A673 (cell line): ENCODE data around the gene HOXC12. TPM values are rescaled to one million over a fixed set of nuclear protein-coding genes. Genes with fewer than 3 reads are reported as not detected.
A peak's percentile ranks its signal among the peaks of the same experiment; 100 is the strongest.

Source experiments
- BruUV-seq: library from RNA; stranded (reverse); fragments of 400-500 nt; replicated peaks from 2 replicates; lab custom pipeline; 2021; lab: Mats Ljungman, UMichigan
- CTCF ChIA-PET: fragments of 300-600 bp; sonication (Branson Sonifier 250); formaldehyde crosslinking; loops from one replicate; lab custom pipeline; 2022; ENCODE audit warnings: antibody characterized with exemption; lab: Charles Lee
- POLR2A ChIA-PET: fragments of 300-600 bp; sonication (Branson Sonifier 250); formaldehyde crosslinking; loops from one replicate; lab custom pipeline; 2022; ENCODE audit warnings: antibody characterized with exemption; ENCODE audit not compliant: low non-redundant PET; lab: Charles Lee
- DNase-seq: peaks from one replicate; pipeline ENCODE4 v3.0.0-alpha.2; 2015; ENCODE audit warnings: low spot score
- H3K27ac ChIP-seq: fragments of 200-600 bp; sonication (generic); 2 replicates; pipeline ENCODE4 v1.5.1; 2016; ENCODE audit warnings: mixed run types, low read depth, mild to moderate bottlenecking, mixed read lengths, antibody characterized with exemption, low read length; ENCODE audit not compliant: poor library complexity, severe bottlenecking
- H3K27me3 ChIP-seq: fragments of 200-600 bp; sonication (generic); replicated peaks from 2 replicates; pipeline ENCODE4 v1.6.1; 2017; ENCODE audit warnings: mixed run types, low read depth, mild to moderate bottlenecking, mixed read lengths, antibody characterized with exemption, low read length; ENCODE audit not compliant: insufficient read depth, poor library complexity
- H3K36me3 ChIP-seq: fragments of 200-600 bp; sonication (generic); 2 replicates; pipeline ENCODE4 v1.6.1; 2016; ENCODE audit warnings: mixed run types, mild to moderate bottlenecking, mixed read lengths, antibody characterized with exemption, low read length; ENCODE audit not compliant: insufficient read depth, poor library complexity, severe bottlenecking
- H3K4me1 ChIP-seq: fragments of 200-600 bp; sonication (generic); 2 replicates; pipeline ENCODE4 v1.6.1; 2017; ENCODE audit warnings: mixed run types, mild to moderate bottlenecking, mixed read lengths, antibody characterized with exemption, low read length; ENCODE audit not compliant: insufficient read depth, poor library complexity, severe bottlenecking
- H3K4me3 ChIP-seq: fragments of 200-600 bp; sonication (generic); 2 replicates; pipeline ENCODE4 v1.5.1; 2016; ENCODE audit warnings: low read depth, mixed run types, mild to moderate bottlenecking, mixed read lengths, low read length; ENCODE audit not compliant: poor library complexity, severe bottlenecking
- H3K9me3 ChIP-seq: fragments of 200-600 bp; sonication (generic); 2 replicates; pipeline ENCODE4 v1.6.1; 2016; ENCODE audit warnings: mixed run types, low read depth, mild to moderate bottlenecking, mixed read lengths, antibody characterized with exemption, low read length; ENCODE audit not compliant: poor library complexity, severe bottlenecking
- EZH2 ChIP-seq: fragments of 200-600 bp; sonication (generic); IDR thresholded peaks from 2 replicates; pipeline ENCODE4 v1.6.1; 2017; ENCODE audit warnings: borderline replicate concordance, low read depth, mild to moderate bottlenecking, mixed read lengths, antibody characterized with exemption, low read length; ENCODE audit not compliant: poor library complexity, severe bottlenecking
- intact Hi-C: fragments of 100-400 bp; cut with micrococcal nuclease; formaldehyde crosslinking; loops from one replicate; pipeline ENCODE4 v1.10.0; 2022; ENCODE audit not compliant: unreplicated experiment
- total RNA-seq: library from RNA; stranded (reverse); gene quantifications from 2 replicates; pipeline ENCODE4 v1.2.3, GENCODE V29; 2021
- TF ChIP-seq, protein P1 (sequence below): fragments of 300-800, 200-600 bp; sonication (generic); conservative IDR thresholded peaks from 2 replicates; pipeline ENCODE4 v1.5.1; 2017; ENCODE audit warnings: low read depth, mild to moderate bottlenecking, antibody characterized with exemption, low read length, moderate library complexity, mixed read lengths

HOXC12 gene
- total RNA-seq, 1 experiment from 2014 or later, result 4.6 TPM

DNA sequence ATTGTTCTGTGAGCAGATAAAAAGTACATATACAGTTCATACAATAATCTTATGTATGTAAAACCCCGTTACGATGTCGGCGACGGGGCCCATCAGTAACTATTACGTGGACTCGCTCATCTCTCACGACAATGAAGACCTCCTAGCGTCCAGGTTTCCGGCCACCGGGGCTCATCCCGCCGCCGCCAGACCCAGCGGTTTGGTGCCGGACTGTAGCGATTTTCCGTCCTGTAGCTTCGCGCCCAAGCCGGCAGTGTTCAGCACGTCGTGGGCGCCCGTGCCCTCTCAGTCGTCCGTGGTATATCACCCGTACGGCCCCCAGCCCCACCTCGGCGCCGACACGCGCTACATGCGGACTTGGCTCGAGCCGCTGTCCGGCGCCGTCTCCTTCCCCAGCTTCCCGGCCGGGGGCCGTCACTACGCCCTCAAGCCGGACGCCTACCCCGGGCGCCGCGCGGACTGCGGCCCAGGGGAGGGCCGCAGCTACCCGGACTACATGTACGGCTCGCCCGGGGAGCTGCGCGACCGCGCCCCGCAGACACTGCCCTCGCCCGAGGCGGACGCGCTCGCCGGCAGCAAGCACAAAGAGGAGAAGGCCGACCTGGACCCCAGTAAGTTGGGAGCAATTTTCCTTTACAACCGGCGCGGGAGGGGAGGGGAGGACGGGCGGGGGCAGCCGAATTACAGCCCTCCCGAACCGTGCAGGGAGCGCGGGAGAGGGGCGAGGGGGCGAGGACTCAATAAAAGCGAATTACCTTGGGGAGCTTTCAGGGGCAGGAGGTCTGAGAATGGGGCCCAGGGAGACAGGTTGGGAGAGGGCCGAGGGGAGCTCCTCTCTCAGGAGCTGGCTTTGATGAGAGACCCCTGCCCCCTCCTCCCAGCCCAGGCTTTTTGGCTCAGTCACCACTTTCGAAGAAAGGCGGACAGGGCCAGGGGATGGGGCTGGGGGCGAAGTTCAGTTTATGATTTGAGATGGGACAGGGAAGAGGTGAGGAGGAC is 45.7 kb downstream of the HOXC12 start, which contains the start of gene HOXC9:
Gene HOXC9 (plus strand): TSS at position 46 of the 999 bp plus-strand sequence. CDS start 28 bp downstream, at position 74.
- BruUV-seq, result no TSS peak
- POLR2A ChIA-PET, result interaction anchor here (0.5 to 1.1 kb wide), 2 partner anchors 12 to 26 kb away, joined by 3 to 5 read pairs; no protein-coding TSS in a partner anchor
- DNase-seq, result no peak
- TF ChIP-seq, protein P1, sequence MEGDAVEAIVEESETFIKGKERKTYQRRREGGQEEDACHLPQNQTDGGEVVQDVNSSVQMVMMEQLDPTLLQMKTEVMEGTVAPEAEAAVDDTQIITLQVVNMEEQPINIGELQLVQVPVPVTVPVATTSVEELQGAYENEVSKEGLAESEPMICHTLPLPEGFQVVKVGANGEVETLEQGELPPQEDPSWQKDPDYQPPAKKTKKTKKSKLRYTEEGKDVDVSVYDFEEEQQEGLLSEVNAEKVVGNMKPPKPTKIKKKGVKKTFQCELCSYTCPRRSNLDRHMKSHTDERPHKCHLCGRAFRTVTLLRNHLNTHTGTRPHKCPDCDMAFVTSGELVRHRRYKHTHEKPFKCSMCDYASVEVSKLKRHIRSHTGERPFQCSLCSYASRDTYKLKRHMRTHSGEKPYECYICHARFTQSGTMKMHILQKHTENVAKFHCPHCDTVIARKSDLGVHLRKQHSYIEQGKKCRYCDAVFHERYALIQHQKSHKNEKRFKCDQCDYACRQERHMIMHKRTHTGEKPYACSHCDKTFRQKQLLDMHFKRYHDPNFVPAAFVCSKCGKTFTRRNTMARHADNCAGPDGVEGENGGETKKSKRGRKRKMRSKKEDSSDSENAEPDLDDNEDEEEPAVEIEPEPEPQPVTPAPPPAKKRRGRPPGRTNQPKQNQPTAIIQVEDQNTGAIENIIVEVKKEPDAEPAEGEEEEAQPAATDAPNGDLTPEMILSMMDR, result no peak
- no peak for TF ChIP-seq EZH2
- H3K36me3 ChIP-seq, result peaks cover 9% of the 10 kb centered on the region
- no peaks in the 10 kb centered on the region for H3K9me3 ChIP-seq
- H3K27ac ChIP-seq, result peak within 1 kb of the TSS; percentile 98
- CTCF ChIA-PET, result interaction anchor here (0.5 to 0.9 kb wide), 3 partner anchors 8 to 210 kb away, joined by 3 to 13 read pairs (median 6); partner anchors contain the start of genes HOXC10 and HOXC8
- peak within 1 kb of the TSS; percentile 70 for H3K4me3 ChIP-seq
- H3K27me3 ChIP-seq, result no peaks in the 10 kb centered on the region
- peaks cover 63% of the 10 kb centered on the region for H3K4me1 ChIP-seq
- intact Hi-C loops, result no loop called here

DNA sequence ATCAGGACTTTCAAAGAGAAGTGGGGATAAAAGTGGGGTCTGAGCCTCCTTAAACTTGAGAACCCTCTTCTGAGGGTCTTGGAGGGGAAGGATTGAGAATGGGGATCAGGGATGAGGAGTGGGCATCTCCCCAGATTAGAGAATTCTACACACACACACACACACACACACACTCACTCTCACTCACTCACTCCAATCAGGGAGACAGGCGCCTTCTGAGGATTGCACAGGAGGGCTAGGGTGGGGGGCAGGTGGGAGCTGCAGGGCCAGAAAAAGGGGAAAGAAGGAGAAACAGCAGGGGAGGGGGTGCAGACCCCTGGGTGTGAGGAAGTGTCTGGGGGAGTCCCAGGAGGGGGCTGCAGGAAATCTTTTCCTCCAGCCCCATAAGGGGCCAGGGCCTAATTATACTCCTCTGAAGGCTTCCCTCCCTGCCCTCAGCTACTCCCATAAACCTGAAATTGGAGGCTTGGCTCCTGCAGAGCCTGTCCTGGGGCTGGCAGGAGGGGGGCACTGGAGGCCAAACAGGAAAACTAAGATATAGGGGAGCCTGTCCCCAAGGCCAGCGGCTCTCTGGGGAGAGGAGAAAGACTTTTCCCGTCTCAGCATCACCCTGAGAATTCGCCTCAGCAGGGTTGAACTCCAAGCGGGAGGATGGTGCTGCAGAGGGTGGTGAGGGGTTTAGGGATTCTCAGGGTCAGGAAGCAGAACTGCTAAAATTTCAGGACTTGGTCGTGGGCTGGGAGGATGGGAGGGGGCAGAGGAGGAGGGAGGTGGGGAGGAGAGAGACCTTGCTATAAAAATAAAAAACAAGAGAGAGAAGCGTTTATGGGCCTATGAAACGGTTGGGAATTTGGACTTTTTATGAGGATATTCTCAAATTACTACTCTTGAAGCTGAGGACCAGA is 46.8 kb downstream of the HOXC12 start:
- Histone ChIP-seq H3K9me3 (no peaks in the 10 kb centered on the region), H3K36me3 (peaks cover 9% of the 10 kb centered on the region), H3K27ac (peak overlapping the region; percentile 97), H3K4me1 (peaks cover 66% of the 10 kb centered on the region), H3K4me3 (peak overlapping the region; percentile 70), H3K27me3 (no peaks in the 10 kb centered on the region)
- no TSS peak for BruUV-seq
- ChIA-PET CTCF (interaction anchor here (0.5 to 0.8 kb wide), 2 partner anchors 17 to 31 kb away, joined by 3 to 10 read pairs; partner anchors contain the start of gene HOXC10), POLR2A (no interaction called here)
- intact Hi-C loops, result no loop called here
- DNase-seq, result no peak
- no peak for TF ChIP-seq EZH2
- TF ChIP-seq, protein P1, result no peak

DNA sequence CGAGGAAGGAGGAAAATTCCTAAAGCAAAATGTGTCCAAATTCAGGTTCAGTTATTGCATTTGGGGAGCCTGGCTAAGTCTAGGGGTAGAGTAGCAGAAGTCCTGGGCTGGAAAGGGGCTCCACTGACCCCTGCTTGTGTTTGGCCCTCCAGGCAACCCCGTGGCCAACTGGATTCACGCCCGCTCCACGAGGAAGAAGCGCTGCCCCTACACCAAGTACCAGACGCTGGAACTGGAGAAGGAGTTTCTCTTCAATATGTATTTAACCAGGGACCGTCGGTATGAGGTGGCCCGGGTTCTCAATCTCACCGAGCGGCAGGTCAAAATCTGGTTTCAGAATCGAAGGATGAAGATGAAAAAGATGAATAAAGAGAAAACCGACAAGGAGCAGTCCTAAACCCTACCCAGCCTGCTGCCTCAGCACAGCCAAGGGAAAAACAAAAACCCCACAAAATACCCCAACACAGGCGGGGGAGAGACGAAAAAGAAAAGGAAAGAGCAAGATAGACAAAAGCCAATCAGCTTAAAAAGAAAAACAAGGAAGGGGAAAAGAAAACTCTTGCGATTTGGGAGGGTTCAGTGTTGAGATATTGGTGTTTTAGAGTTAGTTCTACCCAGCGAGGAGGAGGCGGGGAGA is 47.7 kb downstream of the HOXC12 start:
- Histone ChIP-seq H3K27ac (peak overlapping the region; percentile 17), H3K9me3 (no peaks in the 10 kb centered on the region), H3K4me3 (no peak overlapping the region), H3K27me3 (no peaks in the 10 kb centered on the region), H3K36me3 (peaks cover 9% of the 10 kb centered on the region), H3K4me1 (peaks cover 66% of the 10 kb centered on the region)
- TF ChIP-seq EZH2, result no peak
- TF ChIP-seq, protein P1, result no peak
- ChIA-PET CTCF (interaction anchor here (0.5 kb wide), 1 partner anchor 30 kb away, joined by 3 read pairs; no protein-coding TSS in a partner anchor), POLR2A (no interaction called here)
- TSS peak; percentile 28 for BruUV-seq
- intact Hi-C loops, result no loop called here
- no peak for DNase-seq
